NCI-H526 treated with DMSO at 0.1 percent for 48 hours (cell line): ENCODE measurements around the gene AGER.

Experiments used
- DNase-seq: peaks from one replicate; lab custom pipeline; 2025; lab: John Stamatoyannopoulos, UW

Gene AGER

GRCh38 chr6:32168807-32169591 lies 15.1 kb downstream of the AGER start:
- DNase-seq: no peak

- no peak for DNase-seq
Observed at GRCh38 chr6:32168350-32168749, 15.7 kb downstream of the AGER start.

- no peak for DNase-seq
Observed at GRCh38 chr6:32167761-32168262, 16.2 kb downstream of the AGER start.

GRCh38 chr6:32167154-32167760 lies 16.8 kb downstream of the AGER start:
- no peak for DNase-seq

GRCh38 chr6:32166411-32167061 lies 17.5 kb downstream of the AGER start:
- no peak for DNase-seq

GRCh38 chr6:32164295-32164694 lies 19.8 kb downstream of the AGER start, which contains the start of gene EGFL8:
TSS of gene EGFL8 (plus strand) at chr6:32164595. CDS start at chr6:32166166, 1,571 bp downstream.
- DNase-seq: no peak

- DNase-seq: no peak
Observed at GRCh38 chr6:32163559-32164258, 20.3 kb downstream of the AGER start.

GRCh38 chr6:32158052-32158451 lies 26.0 kb downstream of the AGER start:
- no peak for DNase-seq

- DNase-seq: no peak
Observed at GRCh38 chr6:32156891-32157290, 27.2 kb downstream of the AGER start.

- peak; percentile 55 for DNase-seq
Observed at GRCh38 chr6:32154514-32155161, 29.4 kb downstream of the AGER start.

- DNase-seq: peak; percentile 89
Observed at GRCh38 chr6:32153564-32154513, 30.2 kb downstream of the AGER start, which contains the start of gene PPT2. TSS of gene PPT2 (plus strand) at chr6:32154141. CDS start at chr6:32154595, 454 bp downstream.

GRCh38 chr6:32152769-32153563 lies 31.1 kb downstream of the AGER start:
- DNase-seq: no peak

- DNase-seq: no peak
Observed at GRCh38 chr6:32151863-32152768, 31.9 kb downstream of the AGER start, which contains the start of gene PRRT1. TSS of gene PRRT1 (minus strand) at chr6:32151939. CDS start at chr6:32151827, 112 bp downstream.

- no peak for DNase-seq
Observed at GRCh38 chr6:32151181-32151862, 32.7 kb downstream of the AGER start.

GRCh38 chr6:32149932-32150870 lies 33.9 kb downstream of the AGER start:
- no peak for DNase-seq

- no peak for DNase-seq
Observed at GRCh38 chr6:32149092-32149755, 34.8 kb downstream of the AGER start.
